HT1080 (cell line): ENCODE measurements around the gene GPR153. TPM values are rescaled to one million over a fixed set of nuclear protein-coding genes. Genes with fewer than 3 reads are reported as not detected.
A peak's percentile ranks its signal among the peaks of the same experiment; 100 is the strongest.
"Not testable (repeated sequence)": the region's sequence is repeated elsewhere in the genome, so short reads cannot be mapped to it uniquely, and the experiment has no call there.

Experiments
- DNase-seq: peaks from one replicate; pipeline ENCODE4 v3.0.0-alpha.2; 2015; ENCODE audit warnings: low read depth
- total RNA-seq: library from RNA; depleted of rRNA; stranded (reverse); fragments of >200 nt; shearing (Covaris generic); gene quantifications from 2 replicates; pipeline ENCODE4 v1.2.3, GENCODE V29; 2014

GPR153 gene
- total RNA-seq, 1 experiment from 2014 or later: 3.4 TPM

DNA sequence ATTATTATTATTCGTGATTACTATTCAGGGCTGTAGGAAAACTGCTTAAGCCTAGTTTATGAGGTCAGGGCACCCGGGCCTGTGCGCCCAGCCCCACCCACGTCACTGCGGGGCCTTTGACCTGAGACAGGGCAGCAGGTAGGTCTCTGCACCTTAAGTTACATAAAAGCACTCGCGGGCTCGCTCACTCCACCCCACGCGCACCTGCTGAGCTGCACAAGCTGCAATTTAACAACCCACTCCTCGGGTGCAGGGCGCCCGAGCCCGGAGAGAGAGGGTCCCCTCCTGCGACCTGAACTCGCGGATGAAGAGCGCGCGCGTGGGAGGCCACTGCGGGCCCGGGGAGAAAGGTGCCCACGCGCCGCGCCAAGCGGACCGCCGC lies 25.6 kb downstream of the GPR153 start:
- DNase-seq: no peak

GRCh38 chr1:6234502-6235295 lies 26.2 kb downstream of the GPR153 start:
- DNase-seq: peak; percentile 25

DNA sequence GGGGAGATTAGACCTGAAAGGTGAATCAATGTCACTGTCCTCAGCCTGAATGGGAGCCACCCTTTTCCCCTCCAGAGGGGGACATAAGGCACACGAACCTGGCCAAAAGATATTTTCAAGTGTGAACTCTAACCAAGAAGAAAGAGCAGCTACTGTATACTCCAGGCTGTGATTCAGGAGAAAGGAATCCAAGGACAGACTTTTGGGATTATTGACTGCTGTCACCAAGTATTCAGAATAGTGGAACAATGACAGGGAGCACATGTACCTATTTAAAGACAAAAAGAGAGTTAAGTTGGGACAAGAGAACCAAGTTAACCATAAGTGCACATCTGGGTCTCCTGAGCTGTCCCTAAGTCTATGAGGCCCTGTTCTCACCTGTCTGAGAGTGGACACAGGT lies 27.5 kb downstream of the GPR153 start:
- no peak for DNase-seq

DNA sequence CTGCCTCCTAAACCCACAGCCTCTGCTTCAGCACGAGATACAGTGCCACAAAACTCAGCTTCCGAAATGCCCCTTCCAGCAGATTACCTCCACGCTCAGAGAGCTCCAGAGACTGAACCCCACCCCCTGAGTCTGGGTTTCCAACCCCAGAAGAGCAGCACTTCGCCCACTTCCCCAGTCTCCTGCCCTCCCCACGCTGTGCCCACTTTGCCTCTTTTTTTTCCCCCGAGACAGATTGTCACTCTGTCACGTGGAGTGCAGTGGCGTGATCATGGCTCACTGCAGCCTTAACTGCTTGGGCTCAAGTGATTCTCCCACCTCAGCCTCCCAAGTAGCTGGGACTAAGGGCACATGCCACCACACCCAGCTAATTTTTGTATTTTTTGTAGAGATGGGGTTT lies 35.2 kb downstream of the GPR153 start:
- DNase-seq: no peak

DNA sequence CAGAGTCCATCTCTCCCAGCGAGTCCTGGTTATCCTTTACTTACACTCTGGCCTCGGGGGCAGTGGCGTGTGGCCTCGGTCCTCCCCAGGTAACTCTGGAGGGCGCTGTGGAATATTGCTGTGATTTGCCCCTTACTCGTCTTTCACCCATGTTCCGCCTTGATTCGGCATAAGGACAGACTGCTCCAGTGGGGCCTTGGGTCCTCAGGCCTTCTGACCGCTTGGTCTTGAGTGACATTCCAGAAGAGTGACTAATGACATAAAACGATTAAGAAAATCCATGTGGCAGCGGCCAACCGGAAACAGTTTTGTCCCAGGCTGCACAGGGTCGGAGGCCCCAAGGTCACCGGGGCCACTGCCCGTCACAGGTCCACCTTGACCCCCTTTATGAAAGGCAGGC lies 36.2 kb downstream of the GPR153 start:
- no peak for DNase-seq

GRCh38 chr1:6223617-6224016 lies 37.3 kb downstream of the GPR153 start:
- no peak for DNase-seq

DNA sequence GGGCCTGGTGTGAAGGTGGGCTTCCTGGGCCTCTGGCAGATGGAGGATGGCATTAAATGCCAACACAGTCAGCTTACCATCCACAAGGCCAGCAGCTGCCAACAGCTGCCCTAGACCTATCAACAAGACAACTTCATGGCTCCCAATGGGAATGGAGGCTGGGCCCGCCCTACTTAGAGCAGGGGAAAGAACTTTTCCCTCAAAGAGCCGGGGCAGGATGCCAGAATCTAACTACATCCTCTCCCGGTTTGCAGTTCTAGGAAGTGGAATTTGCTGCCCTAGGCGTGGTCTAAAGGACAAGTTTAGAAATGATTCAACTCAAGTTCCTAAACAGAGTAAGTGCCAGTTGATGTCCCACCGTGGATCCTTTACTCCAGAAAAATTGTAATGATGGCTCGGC lies 38.3 kb downstream of the GPR153 start:
- DNase-seq: no peak

DNA sequence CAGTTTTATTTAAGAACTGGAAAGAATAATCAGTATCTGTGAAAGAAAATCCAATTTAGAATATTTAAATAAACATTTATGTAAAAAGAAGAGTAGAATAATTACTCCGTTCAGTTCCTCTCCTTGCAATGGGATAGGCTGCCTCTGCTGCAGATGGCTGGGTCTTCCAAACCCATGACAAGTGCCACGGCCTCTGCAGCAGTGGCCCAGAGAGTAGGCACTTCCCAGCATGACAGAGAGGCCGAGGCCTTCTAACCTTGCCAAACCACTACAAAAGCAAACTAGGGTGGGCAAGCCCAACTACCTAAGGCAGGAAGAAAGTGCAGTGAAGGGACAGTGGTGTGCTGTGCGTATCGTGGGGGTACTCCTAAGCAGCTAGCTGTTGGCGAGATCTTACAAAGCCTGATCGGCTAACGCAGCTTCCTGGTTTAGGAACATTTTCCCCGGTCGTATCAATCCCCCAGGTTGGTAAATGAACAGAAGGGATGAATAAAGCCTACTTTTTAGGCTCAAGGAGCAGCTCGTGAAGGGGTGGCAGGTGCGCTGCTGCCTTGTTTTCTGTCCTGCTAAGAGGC lies 39.6 kb downstream of the GPR153 start:
- no peak for DNase-seq

DNA sequence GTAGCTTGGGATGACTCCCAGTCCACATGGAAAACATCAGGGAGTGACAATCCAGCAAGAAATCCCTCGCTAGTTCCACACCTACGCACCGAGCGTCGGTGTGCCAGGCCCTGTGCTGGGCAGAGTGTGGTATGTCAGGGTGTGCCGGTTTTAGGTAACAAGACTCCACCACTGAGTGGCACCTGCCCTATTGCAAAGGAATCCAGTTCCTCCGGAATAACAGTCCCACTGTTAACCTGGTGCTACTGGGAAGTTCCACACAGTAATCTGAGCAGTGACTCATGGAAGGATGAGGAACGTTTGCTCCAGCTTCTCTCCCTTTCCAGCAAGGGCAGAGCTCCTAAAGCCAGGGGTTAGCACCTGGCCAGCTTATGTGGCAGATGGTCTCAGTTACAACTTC lies 40.7 kb downstream of the GPR153 start:
- no peak for DNase-seq

DNA sequence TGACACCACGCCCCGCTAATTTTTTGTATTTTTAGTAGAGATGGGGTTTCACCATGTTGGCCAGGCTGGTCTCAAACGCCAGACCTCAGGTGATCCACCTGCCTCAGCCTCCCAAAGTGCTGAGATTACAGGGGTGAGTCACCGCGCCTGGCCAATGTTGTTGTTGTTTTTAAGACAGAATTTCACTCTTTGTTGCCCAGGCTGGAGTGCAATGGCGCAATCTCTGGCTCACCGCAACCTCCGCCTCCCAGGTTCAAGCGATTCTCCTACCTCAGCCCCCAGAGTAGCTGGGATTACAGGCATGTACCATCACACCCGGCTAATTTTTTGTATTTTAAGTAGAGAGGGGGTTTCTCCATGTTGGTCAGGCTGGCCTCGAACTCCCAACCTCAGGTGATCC lies 41.3 kb downstream of the GPR153 start:
- DNase-seq: not testable (repeated sequence)

GRCh38 chr1:6218375-6219164 lies 42.3 kb downstream of the GPR153 start:
- DNase-seq: no peak

- DNase-seq: no peak
Observed at GRCh38 chr1:6212193-6212959, 48.5 kb downstream of the GPR153 start.

DNA sequence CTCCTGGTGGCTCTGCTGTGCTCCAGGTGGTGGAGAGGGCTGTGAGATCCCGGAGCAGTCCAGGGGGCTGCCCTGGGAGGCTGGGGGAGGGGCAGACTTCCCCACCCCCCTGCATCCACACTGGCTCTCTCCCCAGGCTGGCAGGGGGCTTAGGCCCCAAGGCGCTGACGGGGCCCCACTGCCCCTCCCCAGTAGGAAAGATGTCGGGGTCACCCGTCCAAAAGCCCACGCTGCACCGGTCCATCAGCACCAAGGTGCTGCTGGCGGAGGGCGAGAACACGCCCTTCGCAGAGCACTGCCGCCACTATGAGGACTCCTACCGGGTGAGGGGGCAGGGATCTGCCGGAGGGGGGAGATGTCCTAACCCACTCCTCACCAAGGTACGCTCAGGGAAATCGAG lies 49.2 kb downstream of the GPR153 start:
- DNase-seq: no peak

GRCh38 chr1:6210591-6211355 lies 50.1 kb downstream of the GPR153 start:
- DNase-seq: no peak

DNA sequence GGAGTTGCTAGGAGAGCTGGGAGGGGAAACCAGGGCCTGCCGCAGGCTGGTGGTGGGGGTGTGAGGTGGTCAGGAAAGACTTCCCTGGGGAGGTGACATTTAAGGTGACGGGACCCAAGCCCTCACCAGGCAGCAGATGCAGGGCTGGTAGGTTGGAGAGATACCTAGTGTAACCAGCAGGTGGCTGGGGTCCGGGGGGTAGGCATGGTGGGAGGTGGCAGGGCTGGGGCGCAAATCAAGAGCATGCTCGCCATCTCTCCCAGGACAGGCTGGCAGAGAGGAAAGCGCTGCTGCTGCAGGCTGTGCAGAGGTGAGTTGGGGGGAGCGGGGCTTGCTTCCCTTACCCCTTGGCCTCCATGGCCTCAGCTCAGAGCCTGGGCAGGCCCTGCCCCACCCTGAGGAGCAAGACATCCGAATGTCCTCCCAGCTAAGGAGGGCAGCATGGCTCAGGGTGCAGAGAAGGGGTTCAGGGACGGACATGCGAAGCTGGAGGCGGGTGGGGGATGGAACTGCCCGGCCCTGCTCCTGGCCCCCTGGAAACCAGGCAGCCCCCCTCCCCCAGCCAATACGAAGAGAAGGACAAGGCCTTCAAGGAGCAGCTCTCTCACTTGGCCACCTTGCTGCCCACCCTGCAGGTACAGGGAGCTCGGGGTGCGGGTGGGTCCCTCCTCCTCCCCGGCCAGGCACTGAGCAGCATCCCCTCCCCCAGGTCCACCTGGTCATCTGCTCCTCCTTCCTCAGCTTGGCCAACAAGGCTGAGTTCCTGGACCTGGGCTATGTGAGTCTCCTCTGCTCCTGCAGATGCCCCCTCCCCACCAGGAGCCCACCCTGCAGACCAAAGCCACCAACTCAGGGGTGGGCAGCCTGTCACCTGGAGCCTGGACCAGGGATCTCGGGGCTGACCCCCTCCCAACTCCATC lies 51.0 kb downstream of the GPR153 start:
- no peak for DNase-seq

GRCh38 chr1:6208723-6209660 lies 51.9 kb downstream of the GPR153 start:
- DNase-seq: peak; percentile 24

DNA sequence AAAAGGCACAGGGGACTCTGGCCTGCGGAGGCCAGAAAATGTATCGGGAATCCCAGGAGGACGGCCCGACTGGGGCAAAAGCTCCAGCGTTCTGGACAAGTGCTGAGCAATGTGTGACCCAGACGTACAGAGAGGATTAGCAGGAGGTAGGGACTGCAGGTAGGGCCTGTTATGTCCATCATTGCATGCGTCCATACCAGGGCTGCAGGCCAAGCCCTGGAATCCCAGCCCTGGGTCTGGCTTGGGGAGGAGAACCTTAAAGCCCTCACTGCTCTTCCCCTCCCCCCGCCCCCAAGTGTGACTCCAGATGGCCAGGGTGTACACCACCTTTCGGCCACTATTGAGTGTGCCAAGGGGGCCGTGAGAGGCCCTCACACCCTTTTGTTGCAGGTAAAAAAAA lies 53.0 kb downstream of the GPR153 start:
- no peak for DNase-seq

DNA sequence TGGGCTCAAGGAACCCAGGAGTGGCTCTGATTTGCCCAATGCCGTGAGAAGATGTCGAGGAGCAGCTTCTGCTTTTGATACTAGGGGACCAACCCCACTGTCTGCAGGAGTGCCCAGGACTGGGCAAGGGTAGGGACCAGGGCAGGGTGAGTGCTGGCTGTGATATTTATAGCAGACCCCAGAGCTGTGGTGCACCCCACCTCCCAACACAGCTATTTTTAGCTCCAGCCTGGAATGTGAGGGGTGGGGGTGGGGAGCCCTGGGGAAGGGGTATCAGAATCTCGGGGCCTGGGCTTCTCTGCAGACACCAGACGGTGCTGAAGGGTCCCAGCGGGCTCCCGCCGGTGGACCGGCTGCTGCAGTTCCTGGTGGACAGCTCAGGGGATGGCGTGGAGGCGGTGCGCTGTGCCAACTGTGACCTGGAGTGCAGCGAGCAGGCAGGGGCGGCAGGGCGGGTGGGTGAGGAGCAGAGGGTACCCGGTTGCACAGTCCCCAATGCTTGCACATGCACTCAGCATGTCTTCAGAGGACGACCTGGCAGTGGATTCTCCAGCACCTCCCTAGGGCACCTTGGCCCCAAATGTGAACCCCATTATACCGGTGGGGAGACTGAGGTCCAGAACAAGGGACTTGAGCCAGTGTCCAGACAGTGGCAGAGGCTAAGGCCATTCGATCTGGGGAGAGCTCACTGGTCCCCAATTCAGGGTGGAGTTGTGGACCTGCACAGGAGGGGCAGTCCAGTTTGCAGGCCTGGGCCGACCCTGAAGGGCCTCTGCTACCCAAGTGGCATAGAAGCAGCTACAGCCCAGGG lies 53.6 kb downstream of the GPR153 start:
- DNase-seq: no peak
